ENCODE measurements around the gene GNA12. TPM values are rescaled to one million over a fixed set of nuclear protein-coding genes. Genes with fewer than 3 reads are reported as not detected.
A peak's percentile ranks its signal among the peaks of the same experiment; 100 is the strongest.

The GNA12 gene
- total and polyA plus RNA-seq, 2 of the 4 experiments (the other 2 are of a cell fraction), result 14.3 to 93.9 TPM

- Histone ChIP-seq H3K36me3 (ENCODE audit: control insufficient read depth, insufficient read depth, low read length) (no peaks in the 10 kb centered on the region), H3K9ac (ENCODE audit: low read depth, low read length) (no peak overlapping the region), H3K18ac (ENCODE audit: low read depth, low read length) (no peak overlapping the region), H4K5ac (ENCODE audit: low read depth, low read length) (no peak overlapping the region), H2AFZ (replicated peaks; ENCODE audit: low read length, poor library complexity) (peak overlapping the region; percentile 75), H4K20me1 (ENCODE audit: insufficient read depth, low read length) (peaks cover 9% of the 10 kb centered on the region), H3K23ac (ENCODE audit: low read depth, low read length) (no peak overlapping the region), H2BK5ac (ENCODE audit: low read depth, low read length, poor library complexity, severe bottlenecking) (no peak overlapping the region), H4K91ac (ENCODE audit: insufficient read depth, low read depth, low read length) (no peak overlapping the region), H3K56ac (ENCODE audit: extremely low read depth, insufficient read depth, low read length) (no peak overlapping the region), H3K4me1 (ENCODE audit: control insufficient read depth, insufficient read depth, low read length) (peaks cover 6% of the 10 kb centered on the region), H3K27ac (ENCODE audit: insufficient read depth, low read length) (no peak overlapping the region), H3K9me1 (ENCODE audit: insufficient read depth, low read length) (peaks cover 23% of the 10 kb centered on the region), H3K27me3 (ENCODE audit: control insufficient read depth, insufficient read depth, low read length) (no peaks in the 10 kb centered on the region), H2BK20ac (ENCODE audit: low read depth, low read length) (no peak overlapping the region), H2AK5ac (ENCODE audit: low read depth, low read length) (0 out of 2 replicates have a peak overlapping the region, but pooled peaks have one; percentile 21), H2BK120ac (ENCODE audit: low read depth, low read length) (no peak overlapping the region), H3K79me1 (ENCODE audit: low read depth in 1 of 2, low read length in 2 of 2) (no peaks in the 10 kb centered on the region), H2AK9ac (replicated peaks; ENCODE audit: low read depth, low read length, poor library complexity) (peak overlapping the region; percentile 26), H2BK15ac (ENCODE audit: low read depth, low read length) (no peak overlapping the region), H3K4me2 (ENCODE audit: low read depth, low read length) (no peak overlapping the region), H3K4me3 (ENCODE audit: insufficient read depth, low read depth, low read length) (no peak overlapping the region), H3K14ac (replicated peaks; ENCODE audit: low read depth, low read length) (peak overlapping the region; percentile 59; the same call in 1 of the 2 replicates), H3K9me3 (ENCODE audit: control insufficient read depth, insufficient read depth, low read length) (no peaks in the 10 kb centered on the region), H4K8ac (ENCODE audit: low read depth in 2 of 2, low read length in 2 of 2) (peak overlapping the region; percentile 75 to 76; a peak in 1 of 4 replicates), H3K4ac (ENCODE audit: low read depth, low read length) (no peak overlapping the region; the same call in 1 of the 2 replicates)
- intact Hi-C loops (cut with micrococcal nuclease) (loop anchor here (5.0 to 10.0 kb wide), 2 partner anchors 565 to 1762 kb away; no protein-coding TSS in a partner anchor), dilution Hi-C loops (cut with HindIII; ENCODE audit: low sequenced_read_pairs, unreplicated experiment) (no loop called here), in situ Hi-C loops (cut with MboI; ENCODE audit: low sequenced_read_pairs) (loop anchor here (25.0 kb wide), 2 partner anchors 1767 to 1892 kb away; no protein-coding TSS in a partner anchor)
- 98% methylated on average over 7 of the region's 15 CpGs; no CpG with 5 or more reads in 1 of the 2 experiments for WGBS, 2 experiments (ENCODE audit: extremely low coverage in 2 of 2, insufficient read length in 1 of 2)
- DNase-seq (no peak), ATAC-seq (ENCODE audit: low read depth) (no peak)
- no TSS peak for BruUV-seq (replicated peaks)
- CTCF ChIA-PET, result no interaction called here
- POLR2A ChIA-PET (ENCODE audit: unreplicated experiment), result no interaction called here
- no peak for TF ChIP-seq MAFK (IDR thresholded peaks at IDR 0.05; ENCODE audit: low read depth, low read length)
- TF ChIP-seq RFX5 (IDR thresholded peaks at IDR 0.05; ENCODE audit: low read depth, low read length), result no peak
- TF ChIP-seq SMC3 (IDR thresholded peaks at IDR 0.05; ENCODE audit: low read depth, low read length), result no peak
- TF ChIP-seq CHD1 (IDR thresholded peaks at IDR 0.05; ENCODE audit: low read depth, low read length), result no peak
- TF ChIP-seq, protein P1, sequence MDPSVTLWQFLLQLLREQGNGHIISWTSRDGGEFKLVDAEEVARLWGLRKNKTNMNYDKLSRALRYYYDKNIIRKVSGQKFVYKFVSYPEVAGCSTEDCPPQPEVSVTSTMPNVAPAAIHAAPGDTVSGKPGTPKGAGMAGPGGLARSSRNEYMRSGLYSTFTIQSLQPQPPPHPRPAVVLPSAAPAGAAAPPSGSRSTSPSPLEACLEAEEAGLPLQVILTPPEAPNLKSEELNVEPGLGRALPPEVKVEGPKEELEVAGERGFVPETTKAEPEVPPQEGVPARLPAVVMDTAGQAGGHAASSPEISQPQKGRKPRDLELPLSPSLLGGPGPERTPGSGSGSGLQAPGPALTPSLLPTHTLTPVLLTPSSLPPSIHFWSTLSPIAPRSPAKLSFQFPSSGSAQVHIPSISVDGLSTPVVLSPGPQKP (IDR thresholded peaks at IDR 0.05; ENCODE audit: borderline replicate concordance, low read depth, low read length), result no peak
Measured at GRCh38 chr7:2869981-2870380, 25.9 kb upstream of the GNA12 start.

Measured in IMR-90 (cell line).